HG03025 (cell line): Measurements from ENCODE around the gene PRKAR1B.

Experiments
- ATAC-seq: cut with Tn5 transposase; IDR thresholded peaks from one replicate; pipeline ENCODE4 v1.9.1; 2021; ENCODE audit warnings: mild to moderate bottlenecking, moderate library complexity; ENCODE audit not compliant: unreplicated experiment, low FRiP score

Gene PRKAR1B

DNA sequence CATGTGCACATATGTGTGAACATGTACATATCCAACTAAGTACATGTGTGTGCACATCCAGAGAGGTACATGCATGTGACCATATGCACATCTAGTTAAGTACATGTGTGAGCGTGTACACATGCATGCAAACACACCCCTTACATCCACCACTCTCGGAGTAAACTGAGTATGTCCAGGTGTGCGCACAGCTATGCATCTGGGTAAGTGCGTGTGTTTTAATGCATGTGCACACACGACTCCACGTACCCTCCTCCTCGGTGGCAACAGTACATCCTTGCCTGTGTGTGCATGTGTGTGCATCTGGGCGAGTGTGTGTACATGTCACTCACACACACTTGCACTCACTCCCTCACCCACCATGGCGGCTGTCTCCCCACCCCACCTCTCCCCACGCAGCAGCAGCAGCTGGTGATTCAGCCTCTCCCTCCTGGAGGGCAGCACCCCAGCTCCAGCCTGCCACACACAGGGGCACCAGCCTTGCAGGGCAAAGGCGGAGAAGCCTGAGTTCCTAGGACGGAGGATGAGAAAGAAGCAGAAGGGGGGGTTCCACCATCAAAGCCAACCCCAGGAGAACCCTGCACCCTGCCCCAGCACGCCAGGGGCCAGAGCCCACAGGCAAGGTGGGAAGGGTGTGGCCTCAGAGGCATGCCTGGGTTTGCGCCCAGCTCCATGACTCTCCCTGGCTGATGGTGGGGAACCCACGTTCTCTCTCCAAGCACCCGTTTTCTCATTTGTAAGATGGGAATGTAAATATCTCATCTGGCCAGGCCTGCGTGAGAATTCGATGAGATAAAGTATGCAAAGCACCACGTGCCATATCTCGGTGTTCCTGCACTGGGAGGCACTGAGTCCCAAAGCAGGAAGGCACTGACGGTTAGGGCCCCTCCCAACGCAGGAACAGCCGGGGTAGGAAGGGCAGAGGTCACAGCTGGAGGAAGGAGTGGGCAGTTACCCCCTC is 28.3 kb downstream of the PRKAR1B start:
- ATAC-seq, result no peak

DNA sequence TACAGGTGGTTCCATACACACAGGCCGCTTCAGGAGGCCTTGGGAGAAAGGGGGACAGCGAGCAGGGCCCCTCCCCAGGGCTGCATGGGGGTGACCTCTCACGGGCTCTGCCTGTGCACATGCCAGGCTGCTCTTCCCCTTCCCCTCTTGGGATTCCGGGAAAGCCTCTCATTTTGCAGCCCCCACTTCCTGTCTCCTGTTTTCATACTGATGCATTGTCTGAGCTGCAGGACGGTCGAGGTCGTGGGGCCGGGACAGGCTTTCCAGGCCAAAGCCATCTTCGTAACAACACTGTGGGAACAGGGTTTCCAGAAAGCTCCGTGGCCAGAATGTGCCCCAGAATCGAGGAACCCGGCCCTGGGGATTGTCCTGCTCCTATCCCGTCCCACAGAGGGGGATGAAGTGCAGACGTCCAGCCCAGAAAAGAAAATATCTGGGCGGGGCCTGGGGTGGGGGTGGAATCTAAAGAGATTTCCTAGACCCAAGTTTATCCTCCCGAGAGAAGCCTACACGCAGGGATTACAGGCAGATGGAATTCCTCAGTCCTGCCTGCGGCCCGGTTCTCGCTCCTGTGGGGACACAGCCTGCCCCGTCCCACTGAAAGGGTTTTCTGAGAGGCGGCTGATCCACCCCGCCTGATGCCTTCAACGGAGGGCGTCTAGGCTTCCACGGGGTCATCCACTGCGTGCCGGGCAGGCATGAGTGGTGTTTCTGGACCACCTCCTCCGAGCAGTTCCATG is 30.1 kb downstream of the PRKAR1B start:
- no peak for ATAC-seq

DNA sequence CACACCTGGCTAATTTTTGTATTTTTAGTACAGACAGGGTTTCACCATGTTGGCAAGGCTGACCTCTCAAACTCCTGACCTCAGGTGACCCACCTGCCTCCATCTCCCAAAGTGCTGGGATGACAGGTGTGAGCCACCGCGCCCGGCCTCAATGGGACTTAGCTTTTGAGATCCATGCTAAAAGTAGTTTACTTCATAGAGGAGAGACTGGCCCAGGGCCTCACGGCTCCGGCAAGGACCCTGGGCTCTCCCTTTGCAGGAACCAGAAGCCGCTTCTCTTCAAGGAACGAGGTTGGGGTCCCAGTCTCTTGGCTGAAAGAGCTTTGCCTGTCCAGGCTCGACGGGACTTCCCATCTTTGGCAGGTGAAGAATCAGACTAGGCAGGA is 30.7 kb downstream of the PRKAR1B start:
- no peak for ATAC-seq

DNA sequence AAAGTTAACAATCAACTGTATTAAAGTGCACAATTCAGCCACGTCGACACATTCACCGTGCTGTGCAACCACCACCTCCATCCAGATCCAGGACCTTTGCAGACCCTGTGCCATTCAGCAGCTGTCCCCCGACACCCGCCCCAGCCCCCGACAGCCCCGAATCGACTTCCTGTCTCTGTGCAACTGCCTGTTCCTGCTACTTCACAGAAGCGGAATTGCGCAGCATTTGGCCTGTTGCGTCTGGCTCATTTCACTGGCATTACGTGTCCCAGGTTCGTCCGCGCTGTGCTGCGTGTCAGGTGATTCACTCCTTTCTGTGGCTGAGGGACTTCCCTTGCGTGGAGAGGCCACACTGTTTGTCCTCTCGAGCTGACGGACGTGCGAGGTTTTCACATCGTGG is 33.8 kb downstream of the PRKAR1B start:
- no peak for ATAC-seq

DNA sequence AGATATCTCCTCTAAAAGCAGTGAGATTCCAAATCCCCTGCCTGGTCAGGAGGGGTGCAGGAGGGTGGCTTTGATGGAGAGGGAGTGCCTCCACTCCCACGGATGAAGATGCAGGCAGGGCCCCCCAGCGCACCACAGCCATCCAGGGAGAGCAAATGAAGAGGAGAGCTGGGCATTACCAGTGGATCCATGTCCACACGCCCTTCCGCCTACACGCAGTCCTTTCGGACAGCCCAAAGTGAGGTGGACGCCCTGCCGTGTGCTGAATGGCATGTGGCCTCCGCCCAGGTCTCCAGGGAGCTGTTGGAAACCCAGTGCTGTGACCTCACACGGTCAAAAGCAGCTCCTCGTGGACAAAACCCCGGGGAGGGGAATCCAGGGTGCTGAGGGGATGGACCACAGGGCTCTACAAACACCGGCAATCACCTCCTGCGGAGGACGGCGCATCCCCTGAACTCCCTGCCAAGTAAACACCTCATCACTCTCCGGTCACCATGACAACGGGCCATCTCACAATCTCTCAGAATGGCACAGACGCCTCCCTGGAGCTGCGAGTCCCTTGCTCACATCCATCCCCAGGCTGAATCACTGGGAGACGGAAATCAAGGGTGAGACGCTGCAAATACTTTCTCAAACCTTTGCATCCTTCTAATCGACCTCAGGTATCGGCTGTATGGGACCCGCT is 35.6 kb downstream of the PRKAR1B start:
- no peak for ATAC-seq

DNA sequence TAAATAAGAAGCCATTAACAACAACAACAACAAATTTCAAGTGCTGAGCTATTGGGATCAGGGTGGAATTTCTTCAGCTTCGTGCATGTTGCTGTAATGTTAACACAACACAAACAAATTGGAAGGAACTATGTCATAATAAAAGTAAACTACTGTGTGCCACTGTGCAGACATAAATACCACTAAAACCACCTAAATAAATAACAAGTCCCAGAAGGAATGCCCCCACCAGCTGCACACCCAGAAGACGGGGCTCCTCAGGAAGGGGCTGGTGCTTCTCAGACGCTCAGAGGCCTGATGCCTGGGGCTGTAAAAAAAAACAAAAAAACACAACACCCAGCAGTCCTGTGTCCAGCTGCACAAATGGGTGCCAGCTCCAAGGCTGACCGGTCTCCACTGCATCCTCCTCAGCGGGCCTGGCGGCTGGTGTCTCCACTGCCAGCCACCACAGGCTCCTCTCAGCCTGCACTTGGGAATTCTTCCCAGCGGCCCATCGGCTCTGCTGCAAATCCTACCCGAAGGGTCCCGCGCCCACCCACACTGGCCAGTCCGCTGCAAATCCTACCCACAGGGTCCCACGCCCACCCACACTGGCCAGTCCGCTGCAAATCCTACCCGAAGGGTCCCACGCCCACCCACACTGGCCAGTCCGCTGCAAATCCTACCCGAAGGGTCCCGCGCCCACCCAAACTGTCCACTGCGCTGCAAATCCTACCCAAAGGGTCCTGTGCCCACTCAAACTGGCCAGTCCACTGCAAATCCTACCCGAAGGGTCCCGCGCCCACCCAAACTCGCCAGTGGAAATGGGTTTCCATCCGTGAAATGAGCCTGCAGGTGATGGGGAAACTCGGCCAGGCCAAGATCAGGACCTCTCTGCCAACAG is 36.4 kb downstream of the PRKAR1B start:
- ATAC-seq, result no peak

DNA sequence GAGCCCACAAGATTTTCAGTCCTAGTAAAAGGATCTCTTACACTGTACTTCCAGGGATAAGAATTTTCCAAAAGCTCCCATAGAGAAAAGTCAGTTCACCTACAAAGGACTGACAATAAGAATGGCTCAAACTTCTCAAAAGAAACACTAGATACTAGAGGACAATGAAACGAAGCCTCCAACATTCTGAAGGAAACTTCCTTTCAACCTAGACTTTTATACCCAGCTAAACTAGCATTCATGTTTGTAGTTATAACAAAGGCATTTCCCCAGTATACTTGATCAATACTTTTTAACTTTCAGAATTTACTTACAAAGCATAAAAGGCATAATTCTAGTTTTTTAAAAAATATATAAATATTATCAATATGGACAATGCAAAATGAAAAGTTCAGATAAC is 41.5 kb downstream of the PRKAR1B start:
- ATAC-seq, result no peak

DNA sequence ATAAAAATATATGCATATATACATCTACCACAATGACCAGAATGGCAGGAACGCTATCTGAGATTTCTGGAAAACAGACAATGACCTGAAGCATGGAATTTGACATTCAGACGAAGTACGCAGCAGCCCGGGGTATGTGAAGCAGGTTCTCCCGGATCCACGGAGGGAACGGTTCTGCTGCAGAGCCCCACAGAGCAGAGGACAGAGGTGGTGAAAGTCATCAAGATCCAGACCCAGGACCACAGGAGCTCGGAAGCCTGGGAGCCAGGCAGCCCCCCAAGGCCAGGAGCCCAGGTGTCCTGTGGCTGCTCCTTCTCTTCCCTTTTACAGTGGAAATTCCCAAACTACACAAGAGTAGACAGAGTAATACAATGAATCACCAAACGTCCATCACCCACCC is 42.7 kb downstream of the PRKAR1B start:
- ATAC-seq, result no peak

DNA sequence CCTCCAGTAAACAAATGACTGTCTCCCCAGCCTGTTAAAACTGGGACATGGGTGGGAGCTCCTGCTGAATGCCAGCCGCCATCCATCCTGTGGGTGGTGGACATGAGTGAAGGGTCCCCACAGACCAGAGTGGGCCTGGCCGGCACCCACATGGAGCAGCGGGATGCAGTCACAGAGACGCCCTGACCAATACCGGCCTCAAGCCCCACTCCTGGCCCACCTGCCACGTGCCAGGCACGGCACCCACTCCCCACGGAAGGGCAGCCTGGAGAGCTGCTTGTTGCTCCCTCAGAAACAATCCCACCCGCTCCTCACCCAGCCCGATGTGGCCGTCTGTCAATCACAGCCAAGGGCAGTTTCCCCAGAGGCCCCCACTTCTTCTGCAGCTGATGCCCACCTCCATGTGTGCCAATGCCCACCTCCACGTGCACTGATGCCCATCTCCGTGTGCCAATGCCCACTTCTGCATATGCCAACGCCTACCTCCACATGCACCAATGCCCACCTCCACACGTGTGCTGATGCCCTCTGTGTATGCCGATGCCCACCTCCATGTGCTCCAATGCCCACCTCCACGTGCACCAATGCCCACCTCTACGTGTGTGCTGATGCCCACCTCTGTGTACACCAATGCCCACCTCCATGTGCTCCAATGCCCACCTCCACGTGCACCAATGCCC is 43.4 kb downstream of the PRKAR1B start:
- ATAC-seq, result no peak

DNA sequence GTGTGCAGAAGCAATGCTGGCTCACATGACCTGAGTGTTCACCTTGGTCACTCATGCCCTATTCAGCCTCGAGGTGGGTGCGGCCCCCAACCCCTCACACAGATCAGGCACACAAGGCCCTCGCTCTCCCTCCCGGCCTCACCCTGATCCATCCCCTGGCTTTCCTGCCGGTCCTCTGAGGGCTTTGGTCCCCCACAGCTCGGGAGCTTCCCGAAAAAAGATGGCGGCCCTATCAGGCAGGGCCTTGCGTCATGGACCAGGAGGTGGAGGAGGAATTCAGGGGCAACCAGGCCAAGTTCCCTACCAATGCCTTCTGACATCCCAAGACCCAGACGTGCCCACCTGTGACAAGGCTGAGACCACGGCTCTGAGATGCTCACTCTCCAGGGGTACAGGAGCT is 44.3 kb downstream of the PRKAR1B start:
- no peak for ATAC-seq

DNA sequence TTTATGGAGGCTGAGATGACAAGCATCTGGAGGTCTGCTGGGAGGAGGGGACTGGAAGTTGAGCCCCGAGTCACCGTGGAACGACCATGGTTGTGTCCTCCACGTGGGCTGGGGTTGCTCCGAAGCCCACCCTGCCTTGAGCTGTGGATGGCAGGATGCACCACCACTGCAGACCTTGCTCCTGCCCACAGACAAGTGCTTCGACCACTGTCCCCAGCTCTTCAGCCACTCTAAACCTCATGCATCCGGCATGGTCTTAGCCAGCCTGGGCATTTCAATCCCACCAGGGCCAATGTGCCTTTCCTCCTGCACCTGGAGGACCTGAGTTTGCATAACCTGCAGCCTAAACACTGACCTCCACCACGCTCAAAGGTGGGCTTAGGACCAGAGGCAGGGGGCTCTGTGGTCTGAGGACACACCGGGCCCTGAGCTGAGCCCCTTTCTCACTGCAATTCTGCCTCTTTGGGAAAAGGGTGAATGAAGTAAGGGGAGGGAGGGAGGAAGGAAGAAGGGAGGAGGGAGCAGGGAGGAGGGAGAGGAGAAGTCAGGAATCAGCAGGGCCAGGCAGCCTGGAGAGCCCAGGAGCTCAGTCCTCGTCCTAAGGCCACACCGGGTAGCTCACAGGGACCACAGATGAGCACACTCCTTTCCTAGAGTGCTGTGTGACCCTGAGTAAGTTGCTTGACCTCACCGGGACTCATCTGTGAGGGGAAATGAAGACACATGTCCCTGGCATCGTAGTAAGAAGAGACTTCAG is 45.4 kb downstream of the PRKAR1B start:
- no peak for ATAC-seq

DNA sequence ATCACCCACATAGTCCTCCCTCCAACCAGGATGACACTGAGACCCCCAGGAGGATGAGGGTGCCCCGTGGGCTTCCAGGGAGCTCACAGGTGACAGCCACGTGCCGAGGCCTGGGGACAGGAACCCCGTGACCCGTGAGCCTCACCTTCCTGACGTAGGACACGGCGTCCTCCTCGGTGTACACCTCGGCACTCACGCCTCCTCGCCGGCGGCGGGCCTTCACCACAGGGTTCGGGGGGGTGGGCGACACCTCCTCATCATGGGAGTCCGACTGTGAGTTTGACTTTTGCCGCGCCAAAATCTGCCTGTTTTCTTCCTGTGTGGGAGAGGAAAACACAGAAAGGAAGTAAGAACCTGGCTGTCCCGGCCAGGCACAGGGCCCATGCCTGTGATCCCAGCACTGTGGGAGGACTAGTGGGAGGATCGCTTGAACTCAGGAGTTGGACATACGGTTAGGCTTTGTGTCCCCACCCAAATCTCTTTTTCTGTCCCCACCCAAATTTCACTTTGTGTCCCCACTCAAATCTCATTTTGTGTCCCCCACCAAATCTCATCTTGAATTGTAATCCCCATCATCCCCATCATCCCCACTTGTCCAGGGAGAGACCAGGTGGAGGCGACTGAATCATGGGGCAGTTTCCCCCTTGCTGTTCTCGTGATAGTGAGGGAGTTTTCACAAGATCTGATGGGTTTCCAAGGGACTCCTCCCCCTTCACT is 46.5 kb downstream of the PRKAR1B start:
- no peak for ATAC-seq

DNA sequence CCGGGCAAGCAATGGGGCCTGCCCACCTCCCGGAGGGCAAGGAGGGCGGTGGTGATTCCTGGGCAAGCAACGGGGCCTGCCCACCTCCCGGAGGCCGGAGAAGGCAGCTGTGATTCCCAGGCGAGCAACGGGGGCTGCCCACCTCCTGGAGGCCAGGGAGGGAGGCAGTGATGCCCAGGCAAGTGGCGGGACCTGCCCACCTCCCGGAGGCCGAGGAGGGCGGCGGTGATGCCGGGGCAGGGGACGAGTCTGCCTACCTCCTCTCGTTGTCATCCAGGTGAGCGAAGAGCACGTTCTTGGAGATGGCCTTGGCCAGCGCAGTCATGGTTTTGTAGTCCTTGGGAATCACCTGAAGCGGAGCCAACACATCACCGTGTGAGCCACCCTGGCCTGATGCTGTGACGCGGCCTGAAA is 50.1 kb downstream of the PRKAR1B start:
- ATAC-seq, result no peak

DNA sequence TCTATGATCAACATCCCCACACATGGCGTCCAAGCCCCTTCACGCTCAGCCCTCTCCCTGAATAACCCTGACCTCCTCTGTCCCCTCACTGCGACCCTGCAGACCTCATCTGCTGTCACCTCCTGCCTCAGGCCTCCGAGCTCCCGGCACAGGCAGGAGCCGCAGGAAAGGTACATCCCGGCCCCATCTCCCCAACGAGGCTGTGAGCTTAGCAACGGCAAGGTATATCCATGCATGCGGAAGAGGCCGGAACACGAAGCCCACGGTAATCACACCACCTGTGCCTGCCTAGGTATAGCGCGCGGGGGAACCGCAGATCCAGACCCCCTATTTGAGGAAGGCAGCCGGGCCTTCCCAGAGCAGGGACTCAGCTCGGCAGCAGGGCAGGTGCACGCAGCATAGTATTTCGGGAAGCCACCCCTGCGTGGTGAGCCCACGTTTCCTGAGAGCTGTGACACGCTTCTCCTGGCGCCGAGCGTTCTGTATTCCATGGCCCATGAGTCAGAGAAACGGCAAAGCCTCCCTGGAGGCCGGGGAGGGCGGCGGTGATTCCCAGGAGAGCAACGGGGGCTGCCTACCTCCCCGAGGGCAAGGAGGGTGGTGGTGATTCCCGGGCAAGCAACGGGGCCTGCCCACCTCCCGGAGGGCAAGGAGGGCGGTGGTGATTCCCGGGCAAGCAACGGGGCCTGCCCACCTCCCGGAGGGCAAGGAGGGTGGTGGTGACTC is 50.7 kb downstream of the PRKAR1B start:
- ATAC-seq, result no peak

DNA sequence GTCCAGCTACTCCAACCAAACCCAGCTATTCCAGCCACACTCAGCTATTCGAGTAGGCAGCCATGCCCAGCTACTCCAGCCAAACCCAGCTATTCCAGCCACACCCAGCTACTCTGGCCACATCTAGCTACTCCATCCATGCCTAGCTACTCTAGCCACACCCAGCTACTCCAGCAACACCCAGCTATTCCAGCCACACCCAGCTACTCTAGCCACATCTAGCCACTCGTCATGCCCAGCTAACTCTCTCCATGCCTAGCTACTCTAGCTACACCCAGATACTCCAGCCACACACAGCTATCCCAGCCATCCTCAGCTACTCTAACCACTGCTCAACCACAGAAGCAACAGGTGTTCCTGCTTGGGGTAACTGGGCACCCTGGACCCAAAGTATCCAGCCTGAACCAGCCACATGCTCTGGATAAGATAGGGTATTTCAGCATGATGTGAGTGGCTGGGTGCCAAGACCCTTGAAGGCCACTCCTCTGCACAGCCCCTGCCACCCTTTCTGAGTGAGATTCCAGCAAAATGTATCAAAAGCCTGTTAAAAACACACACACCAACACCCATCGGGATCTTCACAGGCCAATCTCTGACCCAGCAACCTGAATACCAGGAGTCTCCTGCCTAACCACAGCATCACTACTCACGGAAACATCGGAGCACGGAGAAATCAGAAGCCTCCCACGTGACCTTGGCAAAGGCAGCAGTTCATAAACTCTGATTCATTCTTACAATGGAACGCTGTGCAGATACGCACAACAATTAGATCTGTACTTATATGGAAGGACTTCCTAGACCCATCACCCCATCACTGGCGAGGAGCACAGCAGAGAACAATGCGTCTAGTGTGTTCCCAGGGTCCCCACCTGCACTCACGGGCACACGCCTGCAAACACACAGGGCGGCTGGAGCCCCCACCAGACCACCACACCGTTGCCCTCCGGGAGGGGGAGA is 52.3 kb downstream of the PRKAR1B start:
- ATAC-seq, result no peak

DNA sequence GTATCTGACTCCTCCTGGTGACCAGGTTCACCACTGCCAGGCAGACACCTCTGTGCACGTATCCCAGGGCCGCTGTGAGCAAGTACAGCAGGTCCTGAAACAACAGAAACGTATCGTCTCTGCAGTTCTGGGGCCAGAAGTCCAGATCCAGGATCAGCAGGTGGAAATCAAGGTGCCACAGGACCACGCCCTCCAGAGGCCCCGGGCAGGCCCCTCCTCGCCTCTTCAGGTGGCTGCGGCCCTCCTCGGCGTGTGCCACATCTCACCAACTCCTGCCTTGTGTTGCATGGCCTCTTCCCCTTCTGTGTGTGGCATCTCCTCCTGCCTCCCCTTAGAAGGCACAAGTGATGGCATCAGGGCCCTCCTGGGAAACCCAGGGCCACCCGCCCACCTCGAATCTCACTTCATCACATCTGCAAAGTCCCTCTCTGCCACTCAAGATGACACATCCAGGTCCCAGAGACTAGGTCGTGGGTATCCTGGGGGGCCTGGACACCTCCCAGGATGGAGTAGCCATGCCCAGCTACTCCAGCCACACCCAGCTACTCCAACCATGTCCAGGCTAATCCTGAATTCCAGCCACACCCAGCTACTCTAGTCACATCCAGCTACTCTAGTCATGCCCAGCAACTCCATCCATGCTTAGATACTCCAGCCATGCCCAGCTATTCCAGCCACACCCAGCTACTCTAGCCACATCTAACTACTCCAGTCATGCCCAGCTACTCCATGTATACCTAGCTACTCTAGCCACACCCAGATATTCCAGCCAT is 53.2 kb downstream of the PRKAR1B start:
- no peak for ATAC-seq
